Measurements from ENCODE around the gene RAB5B.

The RAB5B gene

DNA sequence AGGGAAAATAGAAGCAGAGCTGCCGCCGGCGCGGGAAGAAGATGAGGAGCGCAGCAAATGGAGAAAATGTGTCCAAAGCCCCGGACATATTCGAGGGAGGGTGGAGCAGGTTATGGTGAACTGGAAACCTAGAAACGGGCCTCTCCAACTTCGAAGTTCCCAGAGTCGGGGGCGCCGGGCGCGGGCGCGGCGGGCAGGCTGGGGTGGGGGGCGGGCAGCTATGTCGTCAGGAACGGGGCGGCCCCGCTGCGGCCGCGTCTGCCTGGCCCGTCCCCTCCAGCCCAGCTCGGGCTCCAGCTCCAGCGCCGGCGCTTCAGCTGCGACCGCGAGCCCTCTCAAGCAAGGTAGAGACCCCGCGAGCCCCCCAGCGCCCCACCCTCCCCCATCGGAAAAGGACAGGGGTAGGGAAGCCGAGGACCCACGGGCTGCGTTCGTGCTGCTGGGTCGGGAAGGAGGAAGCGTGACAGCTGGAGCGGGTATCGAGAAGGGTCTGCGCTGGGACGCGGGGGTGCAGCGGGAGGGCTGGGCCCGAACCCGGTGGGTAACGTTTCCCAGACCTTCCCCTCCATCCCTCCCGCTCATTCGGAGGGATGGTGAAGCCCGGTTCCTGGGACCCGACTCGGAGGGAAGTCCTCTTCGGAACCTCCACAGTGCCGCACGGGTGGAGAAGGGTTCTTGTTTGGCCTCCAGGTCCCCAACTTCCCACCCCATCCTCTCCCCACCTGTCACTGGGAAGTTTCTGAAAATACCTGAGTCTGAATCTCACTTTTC, 41.9 kb upstream of the RAB5B start:
- Histone ChIP-seq H3K9ac (ENCODE audit: low read depth, low read length) (peak overlapping the region; percentile 22; the same call in 1 of the 2 replicates), H3K4me1 (ENCODE audit: insufficient read depth, low read length) (peaks cover 23% of the 10 kb centered on the region), H3K9me3 (ENCODE audit: insufficient read depth, low read depth, low read length) (no peaks in the 10 kb centered on the region), H3K36me3 (ENCODE audit: insufficient read depth, low read length) (no peaks in the 10 kb centered on the region), H3K27ac (ENCODE audit: low read depth, low read length) (no peak overlapping the region), H3K27me3 (ENCODE audit: insufficient read depth, low read length) (peaks cover 30% of the 10 kb centered on the region), H3K4me3 (ENCODE audit: low read length) (peak overlapping the region; percentile 65)
- 2% methylated on average over 60 of the region's 60 CpGs for WGBS

DNA sequence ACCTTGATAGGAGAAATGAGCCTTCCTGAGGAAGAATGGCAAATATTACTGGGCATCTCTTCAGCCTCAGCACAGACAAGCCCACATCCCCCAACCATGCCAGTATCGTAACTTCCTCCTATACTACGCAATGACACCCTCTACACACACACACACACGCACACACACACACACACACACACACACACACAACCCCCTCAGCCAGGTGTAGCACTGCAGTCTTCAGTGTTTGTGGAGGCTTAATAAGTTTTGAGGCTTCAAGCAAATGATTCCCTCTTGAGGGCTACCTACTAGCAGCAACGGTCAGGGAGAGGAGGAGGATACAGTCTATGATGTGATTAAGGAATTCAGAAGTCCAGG, 41.3 kb upstream of the RAB5B start:
- Histone ChIP-seq H3K36me3 (ENCODE audit: insufficient read depth, low read length) (no peaks in the 10 kb centered on the region), H3K27ac (ENCODE audit: low read depth, low read length) (no peak overlapping the region), H3K9me3 (ENCODE audit: insufficient read depth, low read depth, low read length) (no peaks in the 10 kb centered on the region), H3K4me1 (ENCODE audit: insufficient read depth, low read length) (peaks cover 23% of the 10 kb centered on the region), H3K9ac (ENCODE audit: low read depth, low read length) (no peak overlapping the region), H3K4me3 (ENCODE audit: low read length) (peak overlapping the region; percentile 65), H3K27me3 (ENCODE audit: insufficient read depth, low read length) (peaks cover 30% of the 10 kb centered on the region)
- WGBS = 34% methylated on average over 4 of the region's 4 CpGs

DNA sequence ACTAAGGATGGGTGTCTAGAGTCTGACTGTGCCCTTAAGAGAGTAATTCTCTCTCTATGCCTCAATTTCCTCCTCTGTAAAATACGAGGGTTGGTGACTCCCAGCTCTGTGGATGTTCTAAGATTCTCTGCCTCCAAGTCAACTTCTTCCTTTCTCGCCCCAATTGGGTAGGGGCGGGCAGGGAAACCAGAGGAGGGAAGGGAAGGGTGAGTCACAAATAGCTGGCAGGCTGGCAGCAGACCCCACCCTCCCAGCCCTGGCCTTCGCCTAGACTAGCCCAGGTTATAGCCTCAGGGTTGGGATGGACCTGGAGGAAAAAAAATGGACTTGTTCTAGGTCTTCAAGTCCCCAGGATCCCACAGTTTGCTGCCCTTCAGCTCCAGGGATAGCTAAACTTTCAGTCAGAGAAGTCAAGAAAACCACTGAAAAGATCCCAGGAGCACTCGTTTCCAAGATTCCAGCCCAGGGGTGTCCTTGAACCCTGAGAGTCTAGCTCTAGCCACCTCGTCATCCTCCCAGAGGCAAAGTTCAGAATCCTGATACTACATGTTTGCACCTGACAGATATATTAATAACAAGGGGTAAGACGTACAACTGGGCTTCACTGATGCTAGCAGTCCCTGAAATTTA, 40.6 kb upstream of the RAB5B start:
- H3K9me3 ChIP-seq (ENCODE audit: insufficient read depth, low read depth, low read length) = no peaks in the 10 kb centered on the region
- no peak overlapping the region for H3K27ac ChIP-seq (ENCODE audit: low read depth, low read length)
- H3K36me3 ChIP-seq (ENCODE audit: insufficient read depth, low read length) = no peaks in the 10 kb centered on the region
- H3K4me3 ChIP-seq (ENCODE audit: low read length) = no peak overlapping the region
- no peak overlapping the region for H3K9ac ChIP-seq (ENCODE audit: low read depth, low read length)
- H3K4me1 ChIP-seq (ENCODE audit: insufficient read depth, low read length) = peaks cover 23% of the 10 kb centered on the region
- 67% methylated on average over 6 of the region's 7 CpGs for WGBS
- peaks cover 30% of the 10 kb centered on the region for H3K27me3 ChIP-seq (ENCODE audit: insufficient read depth, low read length)

DNA sequence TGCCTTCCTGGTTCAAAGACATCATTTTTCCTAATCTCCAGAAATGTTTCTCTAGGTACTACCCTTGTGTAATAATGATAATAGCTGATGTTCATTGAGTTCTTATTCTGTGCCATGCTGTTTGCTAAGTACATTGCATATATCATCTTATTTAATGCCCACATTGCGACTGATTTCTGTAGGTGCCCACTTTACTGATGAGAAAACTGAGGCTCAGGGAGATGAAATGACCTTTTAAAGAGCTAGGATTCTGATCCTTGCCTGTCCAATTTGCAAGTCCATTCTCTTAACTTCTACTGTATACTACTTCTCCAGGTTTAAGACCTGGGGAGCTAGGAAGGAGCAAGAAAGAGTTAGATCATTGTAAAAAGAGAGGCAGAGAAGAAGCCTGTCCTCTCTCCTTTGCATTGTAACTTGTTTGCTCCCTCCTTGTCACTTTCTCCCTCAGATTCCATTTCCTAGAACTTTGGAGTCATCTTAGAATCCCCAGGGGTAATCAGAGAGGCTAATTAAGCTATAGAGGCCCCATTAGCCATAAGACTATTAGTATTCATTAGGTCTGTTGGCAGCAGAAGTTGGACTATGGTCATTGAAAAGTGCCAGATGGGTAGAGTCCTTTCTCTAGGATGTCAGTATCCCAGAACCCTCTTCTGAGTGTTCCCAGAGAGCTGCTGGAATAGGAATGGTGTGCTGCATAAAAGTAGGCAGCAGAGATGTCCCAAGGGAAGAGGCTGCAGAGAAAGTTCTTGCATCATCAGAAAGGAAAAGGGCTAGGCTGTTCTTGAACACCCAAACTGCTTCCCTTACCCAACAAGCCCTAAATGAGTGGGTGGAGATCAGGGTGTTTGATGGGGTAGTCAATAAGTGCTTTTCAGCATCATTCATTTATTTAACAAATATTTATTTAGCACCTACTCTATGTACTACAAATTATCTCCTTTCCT, 39.8 kb upstream of the RAB5B start:
- Histone ChIP-seq H3K4me1 (ENCODE audit: insufficient read depth, low read length) (peaks cover 23% of the 10 kb centered on the region), H3K9me3 (ENCODE audit: insufficient read depth, low read depth, low read length) (no peaks in the 10 kb centered on the region), H3K27ac (ENCODE audit: low read depth, low read length) (no peak overlapping the region), H3K36me3 (ENCODE audit: insufficient read depth, low read length) (no peaks in the 10 kb centered on the region), H3K27me3 (ENCODE audit: insufficient read depth, low read length) (peaks cover 30% of the 10 kb centered on the region), H3K9ac (ENCODE audit: low read depth, low read length) (no peak overlapping the region), H3K4me3 (ENCODE audit: low read length) (no peak overlapping the region)
- WGBS = 100% methylated on average over 1 of the region's 1 CpG

DNA sequence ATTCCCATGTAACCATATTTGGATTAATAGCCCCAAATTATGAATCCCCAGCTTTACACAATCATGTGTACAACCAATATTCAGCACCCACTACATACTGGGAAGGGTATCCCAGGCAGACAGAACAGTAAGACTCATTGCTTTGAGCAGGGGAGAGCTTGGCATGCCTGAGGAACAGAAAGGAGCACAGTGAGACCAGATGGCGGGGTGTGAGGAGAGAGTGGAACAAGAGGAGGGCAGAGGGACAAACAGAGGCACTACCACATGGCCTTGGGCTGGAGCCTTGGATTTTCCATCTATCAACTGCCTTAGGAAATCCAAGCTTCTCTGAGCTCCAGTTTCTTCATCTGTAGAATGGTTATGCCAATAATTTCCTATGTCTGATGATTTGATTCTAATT, 39.1 kb upstream of the RAB5B start:
- Histone ChIP-seq H3K4me1 (ENCODE audit: insufficient read depth, low read length) (peaks cover 24% of the 10 kb centered on the region), H3K36me3 (ENCODE audit: insufficient read depth, low read length) (no peaks in the 10 kb centered on the region), H3K4me3 (ENCODE audit: low read length) (no peak overlapping the region)

DNA sequence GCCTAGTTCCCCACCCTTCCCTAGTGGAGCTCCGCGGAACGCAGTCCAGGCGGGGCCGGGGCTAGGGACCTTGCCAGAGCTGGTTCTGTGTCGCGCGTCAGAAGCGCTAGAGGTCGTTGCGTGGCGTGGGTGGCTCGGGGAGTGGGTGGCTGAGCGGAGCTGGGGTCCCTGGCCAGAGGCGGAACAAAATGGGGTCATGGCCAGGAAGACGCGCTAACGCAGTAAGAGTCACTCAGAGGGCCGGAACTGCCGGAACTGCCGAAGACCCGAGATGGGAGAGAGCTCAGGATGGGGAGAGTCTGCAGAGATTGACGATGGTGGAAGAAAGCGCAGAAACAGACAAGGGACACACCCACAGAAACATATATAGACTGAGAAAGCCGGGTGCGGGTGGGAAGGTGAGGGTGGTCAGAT, 38.1 kb upstream of the RAB5B start:
- no peak overlapping the region for H3K27ac ChIP-seq (ENCODE audit: low read depth, low read length)
- no peak overlapping the region for H3K9ac ChIP-seq (ENCODE audit: low read depth, low read length)
- no peak overlapping the region for H3K4me3 ChIP-seq (ENCODE audit: low read length)
- WGBS = 92% methylated on average over 26 of the region's 26 CpGs
- peaks cover 30% of the 10 kb centered on the region for H3K27me3 ChIP-seq (ENCODE audit: insufficient read depth, low read length)
- H3K9me3 ChIP-seq (ENCODE audit: insufficient read depth, low read depth, low read length) = no peaks in the 10 kb centered on the region
- peaks cover 28% of the 10 kb centered on the region for H3K4me1 ChIP-seq (ENCODE audit: insufficient read depth, low read length)
- no peaks in the 10 kb centered on the region for H3K36me3 ChIP-seq (ENCODE audit: insufficient read depth, low read length)

More for the DNA sequence above, 39.1 kb upstream of the RAB5B start:
- peaks cover 30% of the 10 kb centered on the region for H3K27me3 ChIP-seq (ENCODE audit: insufficient read depth, low read length)
- no peak overlapping the region for H3K9ac ChIP-seq (ENCODE audit: low read depth, low read length)
- no peak overlapping the region for H3K27ac ChIP-seq (ENCODE audit: low read depth, low read length)
- H3K9me3 ChIP-seq (ENCODE audit: insufficient read depth, low read depth, low read length) = no peaks in the 10 kb centered on the region
- 77% methylated on average over 1 of the region's 1 CpG for WGBS

DNA sequence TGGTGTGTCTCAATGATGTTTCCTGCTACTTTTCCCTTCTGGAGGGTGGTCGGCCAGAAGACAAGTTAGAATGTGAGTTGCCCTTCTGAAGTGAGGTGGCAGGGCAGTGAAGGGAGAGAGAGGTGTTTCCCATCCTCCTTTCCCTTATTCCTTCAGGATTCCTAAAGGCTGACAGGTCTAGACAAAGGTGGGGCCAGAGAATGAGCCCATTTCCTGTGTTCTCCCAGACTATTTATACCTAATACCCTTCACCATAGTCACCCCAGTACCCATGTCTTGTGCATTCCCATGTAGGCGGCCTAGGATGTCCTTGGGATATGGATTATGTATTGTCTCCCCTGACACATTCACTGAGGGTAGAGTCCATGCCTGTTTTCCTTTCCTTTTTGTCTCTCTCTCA, 35.9 kb upstream of the RAB5B start:
- no peak overlapping the region for H3K27ac ChIP-seq (ENCODE audit: low read depth, low read length)
- H3K9ac ChIP-seq (ENCODE audit: low read depth, low read length) = no peak overlapping the region
- no peak overlapping the region for H3K4me3 ChIP-seq (ENCODE audit: low read length)
- H3K36me3 ChIP-seq (ENCODE audit: insufficient read depth, low read length) = no peaks in the 10 kb centered on the region
- peaks cover 15% of the 10 kb centered on the region for H3K27me3 ChIP-seq (ENCODE audit: insufficient read depth, low read length)
- WGBS = no CpG with 5 or more reads among the region's 2 CpGs
- no peaks in the 10 kb centered on the region for H3K9me3 ChIP-seq (ENCODE audit: insufficient read depth, low read depth, low read length)
- peaks cover 15% of the 10 kb centered on the region; the same call in 1 of the 2 replicates for H3K4me1 ChIP-seq (ENCODE audit: insufficient read depth, low read length)

DNA sequence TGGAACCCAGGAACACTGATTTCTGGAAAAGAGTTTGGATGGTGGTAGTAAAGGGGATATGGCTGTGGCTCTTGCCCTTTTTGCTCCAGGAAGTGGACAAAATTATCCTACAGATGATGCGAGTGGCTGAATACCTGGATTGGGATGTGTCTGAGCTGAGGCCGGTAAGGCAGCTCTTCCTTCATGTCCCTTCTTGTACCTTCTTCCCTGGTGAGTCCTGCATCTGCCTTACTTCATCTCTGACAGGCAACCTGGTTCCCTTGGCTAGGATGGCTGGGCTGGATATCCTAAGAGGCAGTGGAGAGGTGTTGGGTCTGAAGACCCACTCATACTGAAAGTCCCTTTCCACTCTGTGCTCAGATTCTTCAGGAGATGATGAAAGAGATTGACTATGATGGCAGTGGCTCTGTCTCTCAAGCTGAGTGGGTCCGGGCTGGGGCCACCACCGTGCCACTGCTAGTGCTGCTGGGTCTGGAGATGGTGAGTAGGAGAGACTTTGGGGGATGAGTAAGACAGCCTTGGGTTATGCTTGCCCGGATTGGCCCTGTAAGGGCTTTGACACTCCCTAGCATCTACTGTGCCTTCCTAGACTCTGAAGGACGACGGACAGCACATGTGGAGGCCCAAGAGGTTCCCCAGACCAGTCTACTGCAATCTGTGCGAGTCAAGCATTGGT, 34.9 kb upstream of the RAB5B start:
- no peak overlapping the region for H3K27ac ChIP-seq (ENCODE audit: low read depth, low read length)
- WGBS = 91% methylated on average over 8 of the region's 8 CpGs
- H3K9ac ChIP-seq (ENCODE audit: low read depth, low read length) = no peak overlapping the region
- H3K4me3 ChIP-seq (ENCODE audit: low read length) = no peak overlapping the region
- peaks cover 8% of the 10 kb centered on the region; the same call in 1 of the 2 replicates for H3K4me1 ChIP-seq (ENCODE audit: insufficient read depth, low read length)
- 0 out of 2 replicates have a peak, but pooled peaks cover 6% of the 10 kb centered on the region for H3K27me3 ChIP-seq (ENCODE audit: insufficient read depth, low read length)
- no peaks in the 10 kb centered on the region for H3K36me3 ChIP-seq (ENCODE audit: insufficient read depth, low read length)
- H3K9me3 ChIP-seq (ENCODE audit: insufficient read depth, low read depth, low read length) = no peaks in the 10 kb centered on the region

DNA sequence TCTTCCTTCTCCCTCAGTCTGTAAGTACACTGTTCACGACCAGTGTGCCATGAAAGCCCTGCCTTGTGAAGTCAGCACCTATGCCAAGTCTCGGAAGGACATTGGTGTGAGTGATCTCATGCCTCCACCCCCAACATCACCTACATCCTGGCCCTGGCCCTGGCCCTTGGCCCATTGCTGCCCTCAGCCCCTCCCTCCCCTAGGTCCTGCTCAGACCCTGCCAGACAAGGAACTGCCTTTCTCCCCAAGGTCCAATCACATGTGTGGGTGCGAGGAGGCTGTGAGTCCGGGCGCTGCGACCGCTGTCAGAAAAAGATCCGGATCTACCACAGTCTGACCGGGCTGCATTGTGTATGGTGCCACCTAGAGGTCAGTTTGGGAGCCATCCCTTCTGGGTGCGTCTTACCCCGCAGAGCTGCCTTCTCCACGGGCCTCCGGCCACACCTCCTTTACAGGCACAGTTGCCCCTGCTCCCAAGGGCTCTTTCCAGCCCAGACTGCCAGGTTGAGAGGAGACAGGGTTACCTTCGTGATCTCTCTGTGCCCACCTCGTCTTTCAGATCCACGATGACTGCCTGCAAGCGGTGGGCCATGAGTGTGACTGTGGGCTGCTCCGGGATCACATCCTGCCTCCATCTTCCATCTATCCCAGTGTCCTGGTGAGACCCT, 33.7 kb upstream of the RAB5B start:
- H3K4me1 ChIP-seq (ENCODE audit: insufficient read depth, low read length) = peaks cover 8% of the 10 kb centered on the region; the same call in 1 of the 2 replicates
- H3K4me3 ChIP-seq (ENCODE audit: low read length) = 0 out of 2 replicates have a peak overlapping the region, but pooled peaks have one; percentile 1
- H3K27me3 ChIP-seq (ENCODE audit: insufficient read depth, low read length) = no peaks in the 10 kb centered on the region
- no peaks in the 10 kb centered on the region for H3K9me3 ChIP-seq (ENCODE audit: insufficient read depth, low read depth, low read length)
- H3K36me3 ChIP-seq (ENCODE audit: insufficient read depth, low read length) = no peaks in the 10 kb centered on the region
- 25% methylated on average over 18 of the region's 18 CpGs for WGBS
- H3K9ac ChIP-seq (ENCODE audit: low read depth, low read length) = no peak overlapping the region
- H3K27ac ChIP-seq (ENCODE audit: low read depth, low read length) = no peak overlapping the region

DNA sequence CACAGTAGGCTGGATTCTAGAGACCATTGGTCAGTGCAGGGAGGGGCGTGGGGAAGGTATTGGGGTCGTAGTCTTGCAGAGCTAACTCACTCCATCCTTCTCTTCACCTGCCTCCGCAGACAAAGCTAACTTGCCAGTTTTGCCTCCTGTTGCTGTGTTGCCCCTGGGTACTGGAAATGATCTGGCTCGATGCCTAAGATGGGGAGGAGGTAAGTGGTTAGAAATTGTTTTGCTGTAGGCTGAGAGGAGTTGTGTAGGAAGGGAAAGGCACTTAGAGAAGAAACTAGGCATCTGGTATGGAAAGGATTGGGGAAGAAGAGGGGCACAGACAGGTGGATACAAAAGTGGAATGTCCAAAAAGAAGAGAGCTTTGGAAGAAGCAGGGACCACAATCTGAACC, 31.8 kb upstream of the RAB5B start:
- Histone ChIP-seq H3K9me3 (ENCODE audit: insufficient read depth, low read depth, low read length) (no peaks in the 10 kb centered on the region), H3K4me3 (ENCODE audit: low read length) (no peak overlapping the region), H3K9ac (ENCODE audit: low read depth, low read length) (no peak overlapping the region), H3K36me3 (ENCODE audit: insufficient read depth, low read length) (no peaks in the 10 kb centered on the region), H3K27ac (ENCODE audit: low read depth, low read length) (no peak overlapping the region), H3K27me3 (ENCODE audit: insufficient read depth, low read length) (no peaks in the 10 kb centered on the region), H3K4me1 (ENCODE audit: insufficient read depth, low read length) (peaks cover 8% of the 10 kb centered on the region; the same call in 1 of the 2 replicates)
- WGBS = 97% methylated on average over 4 of the region's 4 CpGs

Data from HUES64 (cell line).